H1 (cell line): ENCODE results near the gene RPS6KA5.

ENCODE experiments used
- ATF3 ChIP-seq: IDR thresholded peaks from 2 replicates; pipeline ENCODE4 v1.6.1; 2011; ENCODE audit warnings: low read depth, mild to moderate bottlenecking, low read length; ENCODE audit not compliant: insufficient read depth
- BRCA1 ChIP-seq: IDR thresholded peaks from 2 replicates; pipeline ENCODE4 v1.6.1; 2012; ENCODE audit warnings: low read depth, low read length, improper control_type of control experiment
- CBX5 ChIP-seq: fragments of 300-800, 300-1000 bp; sonication (generic); IDR thresholded peaks from 2 replicates; pipeline ENCODE4 v1.7.1; 2016; ENCODE audit warnings: antibody characterized with exemption, low read length, low read depth
- CTCF ChIP-seq, 3 experiments: IDR thresholded peaks; 1 replicate in 2 of 3; 2 replicates in 1 of 3; pipeline versions ENCODE4 v1.5.1 to v1.6.1; 2011; ENCODE audit warnings: low read length in 3 of 3, mild to moderate bottlenecking in 3 of 3, inconsistent platforms in 2 of 3, low read depth in 1 of 3, moderate library complexity in 1 of 3; ENCODE audit not compliant: insufficient read depth in 1 of 3; ENCODE audit errors: control extremely low read depth in 1 of 3
- MAX ChIP-seq: IDR thresholded peaks from 2 replicates; pipeline ENCODE4 v1.6.1; 2012; ENCODE audit warnings: inconsistent platforms
- POLR2A ChIP-seq, 2 experiments: IDR thresholded peaks; 1 replicate in 1 of 2; 2 replicates in 1 of 2; pipeline ENCODE4 v1.6.1; 2011; ENCODE audit warnings: low read depth in 2 of 2, low read length in 2 of 2, mild to moderate bottlenecking in 2 of 2; ENCODE audit errors: control extremely low read depth in 1 of 2
- SIN3A ChIP-seq, 2 experiments: IDR thresholded peaks in 1 of 2; conservative IDR thresholded peaks in 1 of 2; 2 replicates each; pipeline ENCODE4 v1.6.1; 2011 to 2012; ENCODE audit warnings: low read length in 2 of 2, improper control_type of control experiment in 1 of 2, low read depth in 1 of 2, mild to moderate bottlenecking in 1 of 2

GRCh38 chr14:90829677-90830076 is 230.8 kb downstream of the RPS6KA5 start:
- TF ChIP-seq CTCF (IDR thresholded peaks at IDR 0.05; ENCODE audit: control extremely low read depth in 1 of 3, insufficient read depth in 1 of 3, low read depth in 1 of 3, low read length in 3 of 3) = no peak
- no peak for TF ChIP-seq CBX5
- no peak for TF ChIP-seq MAX
- no peak for TF ChIP-seq SIN3A (conservative IDR thresholded peaks at IDR 0.05 in 1 of 2, IDR thresholded peaks at IDR 0.05 in 1 of 2; ENCODE audit: low read depth in 1 of 2, low read length in 2 of 2)
- TF ChIP-seq BRCA1 = no peak
- no peak for TF ChIP-seq ATF3
- TF ChIP-seq POLR2A (IDR thresholded peaks at IDR 0.05; ENCODE audit: control extremely low read depth in 1 of 2, low read depth in 2 of 2, low read length in 2 of 2) = no peak
